ENCODE results near the gene OR5K2.
A peak's percentile ranks its signal among the peaks of the same experiment; 100 is the strongest.

OR5K2 gene
- 0 reads per million in 4 donors for total RNA-seq

DNA sequence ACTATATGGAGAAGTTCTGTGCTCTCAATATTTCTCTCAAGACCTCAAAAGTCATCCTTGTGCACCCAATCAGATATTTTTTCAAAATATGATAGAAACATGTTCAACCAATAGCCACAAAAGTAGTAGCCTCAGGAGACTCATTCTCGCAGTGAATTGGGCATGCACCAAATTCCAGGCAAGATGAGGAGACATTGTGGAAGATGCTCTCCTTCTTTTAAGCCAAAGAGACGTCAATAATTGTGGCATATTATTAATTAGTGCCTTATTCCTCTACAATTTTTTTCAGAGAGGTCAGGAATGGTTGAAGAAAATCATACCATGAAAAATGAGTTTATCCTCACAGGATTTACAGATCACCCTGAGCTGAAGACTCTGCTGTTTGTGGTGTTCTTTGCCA lies at the start of gene OR5K2:
OR5K2 (plus strand) TSS at position 301 of the 400 bp plus-strand sequence; CDS start at position 301, 0 bp downstream.
- no peak for DNase-seq

DNA sequence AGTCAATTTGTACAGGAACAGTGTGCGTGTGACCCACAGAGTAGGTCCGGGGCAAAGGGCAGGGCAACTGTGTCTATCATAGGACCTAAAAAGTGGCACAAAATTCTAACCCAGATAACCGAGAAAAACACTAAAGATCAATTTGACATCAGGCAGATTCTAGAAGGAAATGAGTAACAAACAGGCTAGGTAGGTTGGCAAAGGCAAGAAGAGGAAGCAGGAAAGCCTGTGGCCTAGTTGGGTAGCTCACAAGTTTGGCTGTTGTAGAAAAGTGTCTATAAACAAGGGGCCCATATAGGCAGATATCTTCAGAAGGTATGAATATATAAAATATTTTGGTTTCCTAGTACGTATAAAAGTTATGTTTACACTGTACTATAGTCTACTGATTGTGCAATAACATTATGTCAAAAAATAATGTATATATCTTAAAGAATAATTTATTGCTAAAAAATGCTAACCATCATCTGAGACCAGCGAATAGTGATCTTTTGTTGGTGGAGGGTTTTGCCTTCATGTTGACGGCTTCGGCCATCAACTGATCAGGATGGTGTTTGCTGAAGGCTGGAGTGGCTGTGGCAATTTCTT lies 47.8 kb upstream of the OR5K2 start:
- peak in 1 of 5 donors; percentile 6 for DNase-seq

DNA sequence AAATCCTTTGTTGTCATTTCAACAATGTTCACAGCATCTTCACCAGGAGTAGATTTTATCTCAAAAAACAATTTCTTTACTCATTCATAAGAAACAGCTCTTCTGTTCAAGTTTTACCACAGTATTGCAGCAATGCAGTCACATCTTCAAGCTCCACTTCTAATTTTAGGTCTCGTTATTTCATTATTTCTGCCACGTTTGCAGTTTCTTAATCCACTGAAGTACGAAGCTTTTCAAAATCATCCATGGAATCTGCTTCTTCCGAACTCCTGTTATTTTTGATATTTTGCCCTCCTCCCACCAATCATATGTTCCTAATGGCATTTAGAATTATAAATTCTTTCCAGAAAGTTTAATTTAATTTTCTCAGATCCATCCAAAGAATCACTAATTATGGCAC lies 47.1 kb upstream of the OR5K2 start:
- no peak for DNase-seq

DNA sequence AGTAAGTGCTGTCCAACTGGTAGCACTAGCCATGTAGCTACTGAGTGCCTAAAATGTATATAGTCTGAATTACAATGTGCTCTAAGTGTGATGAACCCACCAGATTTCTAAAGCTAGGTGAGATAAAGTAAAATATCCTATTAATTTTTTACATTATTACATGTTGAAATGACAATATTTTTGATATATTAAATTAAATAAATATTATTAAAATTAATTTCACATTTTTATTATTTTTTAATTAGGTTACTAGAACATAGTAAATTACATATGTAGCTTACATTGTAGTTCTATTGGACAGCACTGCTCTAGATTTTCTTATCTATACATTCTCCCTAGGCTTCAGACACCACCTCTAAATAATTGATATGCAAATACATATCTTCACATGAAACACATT lies 43.7 kb upstream of the OR5K2 start:
- DNase-seq, result no peak

DNA sequence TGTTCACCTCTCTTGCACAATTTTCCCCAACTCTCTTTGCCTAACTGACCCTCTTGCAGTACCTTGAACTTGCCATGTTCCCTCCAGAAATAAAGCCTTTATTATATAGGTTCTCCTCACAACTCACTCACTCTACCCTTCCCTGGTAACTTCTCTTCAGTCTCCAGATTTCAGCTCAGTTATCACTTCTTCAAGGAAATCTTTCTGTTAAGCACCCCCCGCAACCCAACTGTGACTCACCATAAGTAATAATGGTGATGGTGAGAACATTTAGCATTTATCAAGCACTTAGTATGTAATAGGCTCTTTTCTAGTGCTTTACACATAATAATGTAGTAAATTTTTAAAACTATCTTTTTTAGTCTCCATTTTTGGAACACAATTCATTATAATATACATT lies 42.6 kb upstream of the OR5K2 start:
- no peak for DNase-seq

DNA sequence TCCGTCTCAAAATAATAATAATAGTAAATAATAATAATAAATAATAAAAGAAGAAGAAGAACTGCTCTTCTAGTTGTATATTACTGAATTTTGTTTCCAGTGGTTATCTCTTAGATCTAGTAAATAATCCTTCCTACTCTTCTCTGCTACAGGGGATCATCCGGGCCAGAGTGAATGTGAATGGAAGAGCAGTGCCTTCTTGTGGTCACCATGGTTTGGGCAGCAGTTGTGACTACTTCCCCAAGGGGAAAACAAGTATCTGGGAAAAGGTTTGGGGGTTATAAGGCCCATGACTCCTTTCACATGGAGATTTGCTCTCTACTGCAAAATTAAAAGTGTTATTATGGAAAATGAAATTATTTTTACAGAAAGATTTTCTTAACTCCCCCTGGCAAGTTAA lies 39.9 kb upstream of the OR5K2 start:
- no peak for DNase-seq

DNA sequence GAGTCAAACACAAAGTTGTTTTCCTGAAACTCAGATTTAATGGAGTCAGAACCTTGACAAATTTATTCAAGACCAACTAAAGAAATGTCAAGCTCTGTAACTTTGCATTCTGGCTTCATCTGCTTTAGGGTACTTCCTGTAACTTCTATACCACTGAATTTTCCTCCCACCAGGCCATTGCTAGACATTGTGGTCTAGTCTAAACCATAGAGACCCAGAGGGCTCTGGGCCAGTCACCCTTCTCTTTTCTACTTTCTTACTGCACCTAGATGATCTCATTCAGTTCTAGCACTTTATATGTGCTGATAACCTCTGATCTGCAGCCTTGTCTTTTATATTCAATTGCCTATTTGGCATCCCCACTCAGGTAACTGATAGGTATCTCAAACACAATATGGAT lies 37.3 kb upstream of the OR5K2 start:
- no peak for DNase-seq

DNA sequence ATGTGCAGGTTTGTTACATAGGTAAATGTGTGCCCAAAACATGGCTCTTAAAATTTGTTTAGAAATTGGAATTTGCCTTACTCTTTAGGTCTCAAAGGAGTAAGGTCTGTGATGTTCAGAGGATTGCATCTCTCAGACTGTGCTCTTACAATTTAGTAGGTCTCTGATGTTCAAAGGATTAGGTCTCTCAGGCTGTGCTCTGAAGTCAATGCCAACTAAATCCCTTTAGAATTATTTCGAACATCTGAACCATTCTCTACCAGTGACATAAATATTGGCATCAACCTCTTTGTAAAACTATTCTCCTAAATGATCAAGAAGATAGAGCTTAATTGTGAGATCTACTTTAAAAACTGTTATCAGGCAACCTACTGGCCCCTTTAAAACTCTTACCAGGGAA lies 34.6 kb upstream of the OR5K2 start, which contains the start of gene OR5K1:
OR5K1 (plus strand) TSS at position 301 of the 400 bp plus-strand sequence. CDS start 6,376 bp downstream, outside the sequence.
- no peak for DNase-seq

DNA sequence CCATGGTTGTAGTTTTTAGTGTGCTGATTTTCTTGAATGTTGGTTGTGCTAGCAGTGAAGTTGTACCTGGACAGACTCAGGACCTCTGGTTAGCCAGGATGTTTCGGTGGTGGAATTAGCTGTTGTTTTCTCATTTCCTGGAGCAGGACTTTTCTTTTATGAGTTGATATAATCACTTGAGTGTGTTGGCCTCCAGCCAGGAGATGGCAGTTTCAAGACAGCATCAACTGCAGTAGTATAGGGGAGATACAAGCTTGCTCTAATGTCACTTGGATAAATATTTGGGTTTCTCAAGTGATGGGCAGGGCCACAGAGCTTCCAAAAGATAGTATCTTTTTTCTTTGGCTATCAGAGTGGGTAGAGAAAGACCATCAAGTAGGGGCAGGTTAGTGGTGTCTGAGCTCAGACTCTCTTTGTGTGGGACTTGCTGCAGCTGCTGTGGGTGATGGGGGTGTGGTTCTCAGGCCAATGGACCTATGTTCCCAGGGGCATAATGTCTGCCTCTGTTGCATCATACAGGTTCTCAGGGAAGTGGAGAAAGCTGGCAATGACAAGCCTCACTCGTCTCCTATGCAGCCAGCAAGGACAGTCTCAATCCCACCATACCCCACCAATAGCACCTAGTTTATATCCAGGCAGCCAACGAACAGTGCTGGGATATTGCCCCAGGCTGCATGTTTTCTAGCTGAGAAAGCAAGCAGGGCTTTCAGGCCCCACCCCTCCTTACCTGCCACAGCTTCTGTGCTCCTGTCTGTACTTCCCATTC lies 14.6 kb upstream of the OR5K2 start:
- DNase-seq, result no peak

DNA sequence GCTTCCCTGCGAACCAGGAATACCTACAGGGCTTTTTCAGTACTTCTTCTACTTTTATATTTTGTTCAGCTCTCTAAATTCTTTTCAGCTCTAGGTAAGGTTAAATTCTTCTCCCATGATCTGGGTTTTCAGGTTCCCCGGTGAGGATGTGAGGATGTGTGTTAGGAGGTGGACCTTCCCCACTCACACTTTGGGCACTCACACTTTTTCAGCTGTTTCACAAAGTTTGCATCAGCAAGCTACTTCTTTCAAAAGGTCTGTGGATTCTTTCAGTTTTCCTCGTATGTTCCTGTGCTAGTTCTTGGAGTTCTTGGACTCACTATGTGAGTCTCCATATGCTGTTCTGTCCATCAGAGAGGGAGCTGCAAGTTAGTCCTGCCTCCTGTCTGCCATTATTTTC lies 13.9 kb upstream of the OR5K2 start:
- DNase-seq, result no peak

DNA sequence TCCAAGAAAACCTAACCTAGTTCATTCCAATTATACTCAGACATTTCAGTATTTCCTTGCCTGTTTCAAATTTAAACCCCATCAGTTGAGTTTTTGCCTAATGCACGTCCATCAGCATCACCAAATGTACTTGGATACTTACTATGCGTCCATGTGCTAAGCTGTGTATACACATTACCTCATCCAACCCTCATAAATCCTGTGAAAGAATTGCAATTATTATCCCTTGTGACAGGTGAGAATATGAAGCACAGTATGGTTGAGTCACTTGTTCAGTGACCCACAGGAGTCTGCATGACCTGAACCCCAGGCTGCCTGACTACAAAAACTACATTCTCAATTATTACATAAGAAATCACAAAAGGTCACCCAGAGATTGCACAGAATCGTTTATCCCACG lies 2.5 kb downstream of the OR5K2 start:
- DNase-seq, result no peak

DNA sequence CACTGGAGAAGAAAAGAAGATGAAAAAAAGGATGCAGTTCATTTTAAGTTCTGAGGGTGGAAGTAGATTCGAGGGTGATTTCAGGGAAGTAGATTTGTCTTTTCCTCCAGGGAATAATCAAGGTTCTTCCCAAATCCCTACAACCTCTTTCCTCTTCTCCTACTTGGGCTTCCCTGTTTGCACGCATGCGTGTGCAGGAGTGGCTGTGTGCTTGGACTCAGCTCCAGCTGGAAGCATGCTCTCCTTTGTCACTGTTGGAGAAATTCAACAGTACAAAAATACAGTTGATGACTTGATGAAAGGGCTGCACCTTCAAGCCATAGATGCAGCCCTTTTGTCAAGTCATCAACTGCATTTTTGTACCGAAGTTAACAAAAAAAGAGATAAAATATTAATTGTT lies 3.8 kb downstream of the OR5K2 start:
- DNase-seq, result no peak

DNA sequence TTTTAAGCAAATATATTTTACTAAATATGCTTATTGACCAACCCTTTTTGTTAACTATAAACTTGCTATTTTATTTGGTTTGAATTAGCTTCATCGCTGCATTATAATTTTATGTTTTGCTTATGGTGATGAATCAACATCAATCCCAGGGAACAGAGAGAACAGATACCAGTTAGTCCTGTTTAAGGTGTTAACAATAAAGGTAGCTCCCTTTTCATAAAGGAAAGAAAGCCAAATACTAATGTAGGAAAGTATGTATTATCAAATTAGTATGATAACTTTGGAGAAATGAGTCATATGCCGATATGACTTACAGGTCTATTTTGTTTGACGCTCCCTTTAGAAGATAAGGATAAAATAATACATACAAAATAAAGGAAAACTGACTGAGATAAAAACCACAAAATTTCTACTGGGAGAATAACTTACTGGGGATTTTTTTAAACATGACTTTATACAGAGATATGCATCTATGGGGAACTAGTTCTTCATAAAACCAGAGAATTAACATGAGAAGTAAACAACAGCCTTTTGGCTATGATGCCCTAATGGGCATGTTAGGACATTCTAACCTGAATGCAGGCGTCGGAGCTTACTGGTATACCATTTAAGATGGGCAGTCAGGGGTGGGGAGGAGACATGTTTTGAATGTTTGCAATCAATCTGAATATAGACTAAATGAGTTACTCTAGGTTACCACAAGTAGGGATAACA lies 4.5 kb downstream of the OR5K2 start:
- DNase-seq, result no peak

DNA sequence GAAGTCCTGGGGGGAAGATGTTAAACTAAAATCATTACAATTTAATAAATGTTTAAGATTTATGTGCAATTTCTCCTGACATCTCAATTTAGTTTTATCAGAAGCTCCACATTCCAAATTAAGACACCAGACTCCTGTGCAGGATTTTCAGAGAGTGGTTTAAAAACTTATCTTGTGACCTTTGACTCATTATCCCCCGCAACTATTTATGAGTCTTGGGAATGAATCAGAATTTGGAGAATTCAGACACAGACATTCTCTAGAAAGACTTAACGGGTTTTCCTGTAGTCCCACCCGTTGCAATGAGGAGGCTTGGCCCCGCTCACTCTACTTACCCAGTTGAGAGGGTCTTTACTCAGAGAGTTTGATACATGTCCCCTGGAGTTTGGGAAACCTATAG lies 7.1 kb downstream of the OR5K2 start:
- no peak for DNase-seq

DNA sequence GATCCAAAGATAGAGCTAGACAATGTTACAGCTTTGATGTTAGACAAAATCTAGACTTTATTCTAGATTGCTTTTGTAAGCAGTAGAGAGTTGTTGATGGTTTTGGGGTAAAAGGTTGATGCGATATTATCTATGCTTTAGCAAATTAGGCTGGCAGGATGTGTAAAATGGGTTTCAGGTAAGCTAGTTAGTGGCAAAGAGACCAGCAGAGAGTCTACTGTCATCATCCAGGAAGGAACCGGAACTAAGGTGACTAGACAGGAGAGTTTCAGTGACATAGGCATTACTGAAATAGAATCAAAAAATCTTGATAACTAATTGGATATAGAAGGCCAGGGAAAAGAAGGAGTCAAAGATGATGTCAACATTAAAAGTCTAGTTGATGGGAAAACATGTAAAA lies 11.1 kb downstream of the OR5K2 start:
- no peak for DNase-seq

DNA sequence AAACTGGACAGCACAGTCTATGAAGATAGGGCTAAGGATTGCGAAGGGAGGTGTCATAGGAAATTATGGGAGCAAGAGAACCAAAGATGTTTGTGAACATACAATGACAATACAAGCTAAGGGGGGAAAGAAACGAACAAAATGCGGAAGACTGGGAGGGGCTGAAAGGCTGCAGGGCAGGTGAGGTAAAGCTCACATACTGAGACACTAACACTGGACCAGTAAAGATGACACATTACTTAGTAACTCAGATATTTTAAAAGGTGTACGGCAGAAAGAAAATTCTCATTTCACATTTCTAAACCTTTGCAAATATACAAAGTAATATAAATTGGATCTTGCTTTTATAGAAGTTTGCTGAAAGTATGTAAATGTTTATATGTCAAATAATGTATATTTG lies 15.1 kb downstream of the OR5K2 start:
- no peak for DNase-seq

DNA sequence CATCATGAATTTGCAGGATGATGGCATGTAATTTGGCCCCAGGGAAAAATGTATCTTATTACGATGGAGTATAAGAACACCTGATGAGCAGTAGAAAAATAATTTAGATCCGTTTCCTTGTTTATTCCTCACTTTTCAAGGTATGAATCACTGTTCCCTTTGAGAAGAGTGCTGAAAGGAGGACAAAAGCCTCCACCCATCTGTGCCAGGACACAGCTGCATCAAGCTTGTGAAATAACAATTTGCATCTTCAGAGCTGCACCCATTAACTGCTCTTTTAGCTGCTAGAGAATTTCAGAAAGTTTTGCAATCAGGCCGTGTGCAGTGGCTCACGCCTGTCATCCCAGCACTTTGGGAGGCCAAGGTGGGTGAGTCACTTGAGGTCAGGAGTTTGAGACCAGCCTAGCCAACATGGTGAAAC lies 15.6 kb downstream of the OR5K2 start:
- no peak for DNase-seq

DNA sequence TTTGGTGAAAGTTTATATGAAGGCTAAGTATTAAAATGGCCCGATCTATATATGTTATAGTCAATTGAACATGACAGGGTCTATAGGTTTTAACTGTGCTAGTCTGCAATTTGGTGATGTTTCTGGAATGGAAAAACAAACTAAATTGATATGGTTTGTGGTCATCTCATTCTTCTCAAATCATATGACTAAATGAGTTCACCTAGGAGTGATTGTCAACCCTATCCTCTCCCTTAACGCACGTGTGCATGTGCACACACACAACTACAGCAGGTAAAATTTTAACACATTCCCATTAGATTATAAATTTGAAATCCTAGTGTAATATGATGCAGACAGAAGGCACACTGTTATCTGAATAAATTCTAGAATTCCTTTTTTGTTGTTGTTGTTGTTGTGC lies 16.3 kb downstream of the OR5K2 start:
- no peak for DNase-seq

DNA sequence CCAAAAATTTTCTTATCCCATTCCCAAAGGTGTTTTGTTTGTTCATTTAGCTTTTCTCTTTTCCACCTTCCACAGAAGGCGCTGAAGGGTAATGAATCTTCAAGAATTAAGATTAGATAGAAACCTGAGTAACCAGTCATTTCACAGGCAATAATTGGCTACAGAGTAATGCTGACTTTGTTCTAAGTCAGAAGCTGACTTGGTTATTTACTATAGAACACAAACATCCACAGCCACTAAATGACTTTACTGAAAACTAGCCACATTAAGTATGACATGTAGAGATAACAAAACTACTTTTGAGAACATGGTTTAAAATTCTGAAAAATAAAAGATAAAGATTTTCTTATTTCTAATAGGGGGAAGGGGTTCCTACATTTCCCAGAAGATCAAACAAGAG lies 17.5 kb downstream of the OR5K2 start:
- no peak for DNase-seq

DNA sequence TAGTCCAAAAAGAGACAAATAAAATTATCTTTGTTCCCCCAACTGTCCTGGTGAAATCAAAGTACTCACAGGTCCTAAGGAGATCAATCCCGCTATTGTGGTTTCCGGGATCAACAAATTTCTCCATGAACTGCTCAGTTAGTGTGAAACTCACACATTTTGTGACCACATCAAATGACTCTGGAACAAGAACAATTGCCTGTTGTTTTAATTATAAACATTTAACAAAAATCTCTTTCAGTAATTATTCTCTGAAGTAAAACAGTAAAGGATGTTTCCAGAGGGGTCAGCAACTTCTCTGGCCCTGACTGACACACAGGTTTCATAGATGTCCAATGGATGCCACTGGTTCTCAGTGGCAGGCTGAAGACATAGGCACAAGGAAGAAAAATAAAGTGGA lies 21.3 kb downstream of the OR5K2 start:
- DNase-seq, result no peak

DNA sequence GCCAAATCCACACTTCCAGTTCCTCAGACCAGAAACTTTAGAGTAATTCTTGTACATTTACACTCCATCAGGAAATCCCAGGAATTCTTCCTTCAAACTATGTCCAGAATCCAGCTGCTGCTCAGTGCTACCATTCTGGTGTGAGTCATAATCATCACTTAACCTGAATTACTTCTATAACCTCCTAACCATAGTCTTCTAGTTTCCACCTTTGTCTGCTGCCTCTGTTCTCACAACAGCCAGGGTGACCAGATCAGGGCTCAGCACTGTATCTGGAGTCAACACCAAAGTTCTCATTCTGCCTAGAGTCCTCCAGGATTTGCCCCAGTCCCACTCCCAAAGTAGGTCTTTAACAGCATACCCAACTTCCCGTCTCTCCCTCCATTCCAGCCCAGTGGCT lies 21.9 kb downstream of the OR5K2 start:
- DNase-seq, result no peak

DNA sequence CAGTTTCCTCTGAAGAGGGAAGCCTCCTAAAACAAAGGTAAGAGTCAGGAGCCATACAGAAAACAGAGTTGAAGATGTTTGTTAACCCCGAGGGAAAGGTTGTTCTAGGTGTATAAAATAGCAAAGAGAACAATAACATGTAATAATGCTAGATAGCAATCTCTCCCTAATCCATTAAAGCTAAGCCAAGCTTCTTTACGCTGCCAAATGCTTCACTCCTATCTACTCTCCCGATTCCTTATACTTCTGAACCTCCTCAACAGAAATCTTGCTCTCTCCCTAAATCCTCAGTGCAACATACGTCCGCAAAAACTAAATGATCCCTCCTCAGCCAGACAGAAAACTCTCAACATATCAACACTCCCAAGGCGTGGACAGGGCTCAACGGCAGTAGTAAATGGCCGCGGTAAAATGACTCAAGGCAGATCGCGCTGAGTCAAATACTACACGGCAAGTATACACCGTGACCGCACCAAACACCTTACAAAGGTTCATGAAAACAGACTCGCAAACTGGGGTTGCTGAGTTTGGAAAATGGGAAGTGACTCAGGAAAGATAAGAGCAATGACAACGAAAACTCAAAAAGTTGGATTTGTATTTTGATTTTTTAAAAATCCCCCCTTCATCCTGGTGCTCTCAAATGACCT lies 24.5 kb downstream of the OR5K2 start:
- DNase-seq, result peak; percentile 17 to 75 (median 27)

DNA sequence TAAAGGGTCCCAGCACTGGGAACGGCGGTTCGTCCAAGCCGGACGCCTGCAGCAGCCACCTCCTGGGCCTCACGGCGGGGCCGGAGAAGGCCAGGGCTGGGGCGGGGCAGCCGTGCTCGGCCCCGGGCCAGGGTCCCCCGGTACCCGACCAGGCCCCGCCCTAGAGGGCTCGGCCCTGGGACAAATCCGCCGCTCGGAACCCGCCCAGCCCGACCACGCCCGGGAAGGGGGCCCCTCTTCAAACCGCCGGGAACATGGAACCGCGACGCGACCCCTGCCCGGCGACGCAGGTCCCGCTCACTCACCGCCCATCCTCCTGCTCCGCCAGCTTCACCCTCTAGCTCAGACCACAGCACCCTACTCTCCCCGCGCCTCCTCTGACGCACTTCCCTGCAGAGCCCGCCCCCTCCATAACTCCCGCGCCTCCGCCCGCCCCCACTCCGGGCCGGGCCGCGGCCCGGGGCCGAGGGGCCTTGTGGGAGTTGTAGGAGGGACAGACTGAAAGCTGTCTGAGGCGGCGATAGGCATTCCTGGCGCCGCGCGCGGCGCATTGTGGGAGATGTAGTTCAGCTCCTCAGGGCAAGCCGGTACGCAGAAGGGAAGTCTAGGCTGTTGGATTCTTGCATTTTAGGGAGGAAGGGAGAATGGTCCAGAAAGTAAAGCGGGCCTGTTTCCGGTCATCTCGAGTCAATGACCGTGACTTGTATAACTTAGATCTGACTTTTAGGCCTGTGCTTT lies 25.2 kb downstream of the OR5K2 start, which contains the start of gene CLDND1:
CLDND1 (minus strand) TSS at position 359 of the 738 bp plus-strand sequence. CDS start 1,478 bp downstream, outside the sequence.
- DNase-seq, result peak; percentile 89 to 98 (median 93)
